ENCODE results near the gene EEF1G.

The EEF1G gene

GRCh38 chr11:62553080-62553838 lies 20.4 kb downstream of the EEF1G start:
- TF ChIP-seq RAD21 (IDR thresholded peaks at IDR 0.05; ENCODE audit: low read depth) (no peak), TAF1 (IDR thresholded peaks at IDR 0.05; ENCODE audit: low read depth) (no peak), TEAD4 (IDR thresholded peaks at IDR 0.05) (peak; percentile 81), FOXM1 (IDR thresholded peaks at IDR 0.05; ENCODE audit: borderline replicate concordance, low read depth) (no peak), NFIC (IDR thresholded peaks at IDR 0.05) (peak; percentile 10; the same call in 1 of the 2 replicates), CREB1 (IDR thresholded peaks at IDR 0.05; ENCODE audit: low read depth) (no peak), MAX (IDR thresholded peaks at IDR 0.05) (peak; percentile 31), CEBPB (IDR thresholded peaks at IDR 0.05) (no peak), USF1 (IDR thresholded peaks at IDR 0.05) (no peak; the same call in 1 of the 2 replicates), TCF12 (IDR thresholded peaks at IDR 0.05; ENCODE audit: low read depth) (no peak), EP300 (IDR thresholded peaks at IDR 0.05; ENCODE audit: borderline replicate concordance) (peak; percentile 92), ZBTB7A (IDR thresholded peaks at IDR 0.05; ENCODE audit: low read depth) (0 out of 2 replicates have a peak, but pooled peaks have one; percentile 17), EGR1 (IDR thresholded peaks at IDR 0.05) (no peak), YY1 (IDR thresholded peaks at IDR 0.05; ENCODE audit: low read depth) (no peak), REST (IDR thresholded peaks at IDR 0.05; ENCODE audit: low read depth) (no peak)

GRCh38 chr11:62552485-62553079 lies 21.1 kb downstream of the EEF1G start:
- TF ChIP-seq EGR1 (IDR thresholded peaks at IDR 0.05) (no peak), TAF1 (IDR thresholded peaks at IDR 0.05; ENCODE audit: low read depth) (no peak), EP300 (IDR thresholded peaks at IDR 0.05; ENCODE audit: borderline replicate concordance) (no peak)

- TF ChIP-seq USF1 (IDR thresholded peaks at IDR 0.05) (no peak), YY1 (IDR thresholded peaks at IDR 0.05; ENCODE audit: low read depth) (no peak), NFIC (IDR thresholded peaks at IDR 0.05) (peak; percentile 36; the same call in 1 of the 2 replicates), RAD21 (IDR thresholded peaks at IDR 0.05; ENCODE audit: low read depth) (no peak)
These were observed 25.0 kb downstream of the EEF1G start for GRCh38 chr11:62548545-62549335.

- TF ChIP-seq CEBPB (IDR thresholded peaks at IDR 0.05) (no peak), TAF1 (IDR thresholded peaks at IDR 0.05; ENCODE audit: low read depth) (no peak), REST (IDR thresholded peaks at IDR 0.05; ENCODE audit: low read depth) (no peak), YY1 (IDR thresholded peaks at IDR 0.05; ENCODE audit: low read depth) (no peak), NFIC (IDR thresholded peaks at IDR 0.05) (no peak), CREB1 (IDR thresholded peaks at IDR 0.05; ENCODE audit: low read depth) (no peak), TEAD4 (IDR thresholded peaks at IDR 0.05) (no peak), MAX (IDR thresholded peaks at IDR 0.05) (no peak), EGR1 (IDR thresholded peaks at IDR 0.05) (no peak)
These were observed 25.9 kb downstream of the EEF1G start for GRCh38 chr11:62547691-62548281.

- no peak for TF ChIP-seq TEAD4 (IDR thresholded peaks at IDR 0.05)
- TF ChIP-seq ZBTB7A (IDR thresholded peaks at IDR 0.05; ENCODE audit: low read depth), result peak; percentile 32; the same call in 1 of the 2 replicates
- no peak for TF ChIP-seq USF1 (IDR thresholded peaks at IDR 0.05)
These were observed 26.6 kb downstream of the EEF1G start for GRCh38 chr11:62546929-62547625.

Measured in Ishikawa (cell line).